ENCODE measurements around the gene PIN1. TPM values are rescaled to one million over a fixed set of nuclear protein-coding genes. Genes with fewer than 3 reads are reported as not detected.

Gene PIN1
- polyA plus RNA-seq, 3 donors = 67.4 to 79.8 (median 68.3) TPM

- Histone ChIP-seq H3K27ac (ENCODE audit: low read depth in 1 of 2, low read length in 2 of 2) (no peak overlapping the region), H4K20me1 (ENCODE audit: insufficient read depth, low read length) (no peaks in the 10 kb centered on the region), H3K4me1 (ENCODE audit: control insufficient read depth in 1 of 2, insufficient read depth in 2 of 2, low read length in 2 of 2) (no peaks in the 10 kb centered on the region), H3K36me3 (replicated peaks in 1 of 2; ENCODE audit: control insufficient read depth in 1 of 2, insufficient read depth in 2 of 2, low read length in 2 of 2) (peaks cover 40 to 73% of the 10 kb centered on the region in 2 donors), H3K27me3 (ENCODE audit: control insufficient read depth in 2 of 2, insufficient read depth in 2 of 2, low read length in 2 of 2) (no peaks in the 10 kb centered on the region), H3K9ac (ENCODE audit: insufficient read depth, low read length, poor library complexity, severe bottlenecking) (no peak overlapping the region), H3K4me2 (replicated peaks; ENCODE audit: extremely low read depth, low read length, poor library complexity, severe bottlenecking) (no peak overlapping the region), H2AFZ (ENCODE audit: insufficient read depth, low read depth, low read length, poor library complexity, severe bottlenecking) (no peak overlapping the region), H3K79me2 (ENCODE audit: insufficient read depth, low read length) (peaks cover 27% of the 10 kb centered on the region), H3K4me3 (replicated peaks in 1 of 3; ENCODE audit: low read depth in 2 of 3, low read length in 3 of 3) (no peak overlapping the region), H3K9me3 (replicated peaks in 1 of 2; ENCODE audit: control insufficient read depth in 1 of 2, insufficient read depth in 1 of 2, low read length in 2 of 2) (peaks cover 0 to 11% of the 10 kb centered on the region in 2 donors)
- Mint-ChIP-seq H3K27me3 (ENCODE audit: low read depth in 3 of 3) (peaks cover 0 to 2% (median 0%) of the 10 kb centered on the region in 3 donors), H3K36me3 (peaks cover 45 to 85% of the 10 kb centered on the region in 2 donors), H3K9me3 (peaks cover 3 to 12% (median 9%) of the 10 kb centered on the region in 7 donors), H3K4me3 (no peak overlapping the region), H3K27ac (no peak overlapping the region), H3K4me1 (no peaks in the 10 kb centered on the region)
- DNase-seq = no peak
- TF ChIP-seq CTCF (IDR thresholded peaks at IDR 0.05) = no peak
- intact Hi-C loops (cut with micrococcal nuclease) = loop anchor here in 1 of 2 donors (10.0 kb wide), 1 partner anchor 1886 kb away; the partner anchor contains the start of genes CTXN1 and SNAPC2
- 98% methylated on average over 21 of the region's 21 CpGs for WGBS (ENCODE audit: insufficient coverage)
Observed at GRCh38 chr19:9811139-9811538, 24.0 kb upstream of the PIN1 start.

DNA sequence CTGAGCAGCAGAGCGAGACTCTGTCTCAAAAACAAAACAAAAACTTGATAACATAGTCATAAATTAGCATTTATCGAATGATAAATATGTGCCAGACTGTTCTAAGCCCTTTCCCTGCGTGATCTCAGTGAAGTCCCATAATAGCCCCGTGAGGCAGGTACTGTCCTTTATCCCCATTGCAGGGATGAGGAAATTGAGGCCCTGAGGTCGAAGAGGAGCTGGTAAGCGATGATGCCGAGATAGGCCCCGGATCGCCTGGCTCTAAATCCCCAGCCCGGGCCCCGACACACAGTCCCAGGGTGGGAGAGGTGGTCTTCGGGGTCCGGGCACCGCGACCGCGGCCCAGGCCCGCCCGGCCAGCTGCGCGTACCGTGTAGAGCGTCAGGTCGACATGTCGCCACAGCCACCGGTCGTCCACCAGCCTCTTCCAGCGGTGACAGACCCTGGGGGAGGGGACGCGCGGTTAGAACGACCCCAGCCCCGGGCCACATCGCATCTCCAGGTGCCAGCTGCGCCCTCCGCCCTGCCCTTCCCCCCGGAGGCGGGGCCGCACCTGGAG is 16.9 kb upstream of the PIN1 start:
- intact Hi-C loops (cut with micrococcal nuclease) = loop anchor here in 1 of 2 donors (2.0 to 10.0 kb wide), 2 partner anchors 985 to 1893 kb away; partner anchors contain the start of genes CTXN1, MBD3L1, SNAPC2 and ZNF558
- H3K9me3 Mint-ChIP-seq = peaks cover 8 to 20% (median 12%) of the 10 kb centered on the region in 7 donors
- peaks cover 5 to 26% of the 10 kb centered on the region in 2 donors for H3K36me3 ChIP-seq (replicated peaks in 1 of 2; ENCODE audit: control insufficient read depth in 1 of 2, insufficient read depth in 2 of 2, low read length in 2 of 2)
- peaks cover 15 to 22% of the 10 kb centered on the region in 2 donors for H3K4me1 ChIP-seq (ENCODE audit: control insufficient read depth in 1 of 2, insufficient read depth in 2 of 2, low read length in 2 of 2)
- no peak for DNase-seq
- H3K79me2 ChIP-seq (ENCODE audit: insufficient read depth, low read length) = peaks cover 42% of the 10 kb centered on the region
- peak overlapping the region; percentile 96 to 99 for H3K27ac ChIP-seq (ENCODE audit: low read depth in 1 of 2, low read length in 2 of 2)
- WGBS (ENCODE audit: insufficient coverage) = under 1% methylated on average over 37 of the region's 39 CpGs
- H3K4me1 Mint-ChIP-seq = peaks cover 20% of the 10 kb centered on the region
- H3K27ac Mint-ChIP-seq = peak overlapping the region; percentile 96 to 98 (median 97)
- H3K27me3 ChIP-seq (ENCODE audit: control insufficient read depth in 2 of 2, insufficient read depth in 2 of 2, low read length in 2 of 2) = no peaks in the 10 kb centered on the region
- peak overlapping the region; percentile 84 for H2AFZ ChIP-seq (ENCODE audit: insufficient read depth, low read depth, low read length, poor library complexity, severe bottlenecking)
- H3K4me3 Mint-ChIP-seq = peak overlapping the region; percentile 87 to 92
- H3K9ac ChIP-seq (ENCODE audit: insufficient read depth, low read length, poor library complexity, severe bottlenecking) = peak overlapping the region; percentile 92
- no peaks in the 10 kb centered on the region for H4K20me1 ChIP-seq (ENCODE audit: insufficient read depth, low read length)
- H3K4me2 ChIP-seq (replicated peaks; ENCODE audit: extremely low read depth, low read length, poor library complexity, severe bottlenecking) = peak overlapping the region; percentile 93
- H3K27me3 Mint-ChIP-seq (ENCODE audit: low read depth in 3 of 3) = no peaks in the 10 kb centered on the region
- H3K36me3 Mint-ChIP-seq = peaks cover 21 to 39% of the 10 kb centered on the region in 2 donors
- no peak for TF ChIP-seq CTCF (IDR thresholded peaks at IDR 0.05)
- peaks cover 0 to 11% of the 10 kb centered on the region in 2 donors for H3K9me3 ChIP-seq (replicated peaks in 1 of 2; ENCODE audit: control insufficient read depth in 1 of 2, insufficient read depth in 1 of 2, low read length in 2 of 2)
- peak overlapping the region; percentile 82 to 99 (median 92) for H3K4me3 ChIP-seq (replicated peaks in 1 of 3; ENCODE audit: low read depth in 2 of 3, low read length in 3 of 3)

Data from CD14-positive monocyte (primary cell).